Neural cell (in vitro differentiated cells): ENCODE measurements around the gene SRC. TPM values are rescaled to one million over a fixed set of nuclear protein-coding genes. Genes with fewer than 3 reads are reported as not detected.

Experiments used
- H2AFZ ChIP-seq: fragments of 200-600, 300-800 bp; sonication (generic), shearing (Covaris generic); 2 replicates; pipeline ENCODE4 v1.6.0; 2014; ENCODE audit warnings: low read depth, mild to moderate bottlenecking, antibody characterized with exemption, low read length, moderate library complexity
- H3F3A ChIP-seq: fragments of 200-600 bp; shearing (Covaris generic); 2 replicates; pipeline ENCODE4 v1.6.1; 2016; ENCODE audit warnings: mild to moderate bottlenecking, moderate library complexity, mixed read lengths, antibody characterized with exemption, low read length; ENCODE audit not compliant: insufficient read depth, poor library complexity, severe bottlenecking
- H3K27ac ChIP-seq: fragments of 200-600, 300-800 bp; sonication (generic), shearing (Covaris generic); 2 replicates; pipeline ENCODE4 v1.5.1; 2014; ENCODE audit warnings: mild to moderate bottlenecking, low read length, moderate library complexity
- H3K27me3 ChIP-seq: fragments of 300-800, 200-600 bp; sonication (generic), shearing (Covaris generic); 2 replicates; pipeline ENCODE4 v1.6.0; 2014; ENCODE audit warnings: mild to moderate bottlenecking, low read depth, low read length, moderate library complexity; ENCODE audit not compliant: insufficient read depth
- H3K36me3 ChIP-seq: fragments of 300-800, 200-600 bp; sonication (generic), shearing (Covaris generic); 2 replicates; pipeline ENCODE4 v1.5.1; 2014; ENCODE audit warnings: mild to moderate bottlenecking, antibody characterized with exemption, low read length, moderate library complexity; ENCODE audit not compliant: insufficient read depth
- H3K4me2 ChIP-seq: fragments of 300-800, 200-600 bp; sonication (generic), shearing (Covaris generic); 2 replicates; pipeline ENCODE4 v1.6.0; 2014; ENCODE audit warnings: mild to moderate bottlenecking, low read length
- H3K4me3 ChIP-seq: fragments of 300-800, 200-600 bp; sonication (generic), shearing (Covaris generic); 2 replicates; pipeline ENCODE4 v1.5.1; 2014; ENCODE audit warnings: mild to moderate bottlenecking, low read length, moderate library complexity
- H3K79me2 ChIP-seq: fragments of 200-600 bp; shearing (Covaris generic); replicated peaks from 2 replicates; pipeline ENCODE4 v1.6.0; 2014; ENCODE audit warnings: mild to moderate bottlenecking, low read length, moderate library complexity; ENCODE audit not compliant: insufficient read depth
- H3K9ac ChIP-seq: fragments of 300-800, 200-600 bp; sonication (generic), shearing (Covaris generic); 2 replicates; pipeline ENCODE4 v1.6.1; 2016; ENCODE audit warnings: mild to moderate bottlenecking, low read length, mixed read lengths
- H3K9me2 ChIP-seq: fragments of 200-600 bp; shearing (Covaris generic); 2 replicates; pipeline ENCODE4 v1.6.1; 2016; ENCODE audit warnings: mild to moderate bottlenecking, low read length, mixed read lengths; ENCODE audit not compliant: insufficient read depth
- H3K9me3 ChIP-seq: fragments of 200-600, 300-800 bp; sonication (generic), shearing (Covaris generic); 2 replicates; pipeline ENCODE4 v1.6.1; 2016; ENCODE audit warnings: mild to moderate bottlenecking, mixed run types, low read length, moderate library complexity, mixed read lengths
- H4K20me1 ChIP-seq: fragments of 200-600 bp; shearing (Covaris generic); 2 replicates; pipeline ENCODE4 v1.6.1; 2016; ENCODE audit warnings: mild to moderate bottlenecking, mixed run types; ENCODE audit not compliant: insufficient read depth
- CTCF ChIP-seq: fragments of 450-650 bp; IDR thresholded peaks from 2 replicates; pipeline ENCODE4 v1.5.1; 2014; ENCODE audit warnings: antibody characterized with exemption, mild to moderate bottlenecking, moderate library complexity; ENCODE audit not compliant: poor library complexity, severe bottlenecking
- EP300 ChIP-seq: fragments of 450-650 bp; conservative IDR thresholded peaks from 2 replicates; pipeline ENCODE4 v1.6.1; 2014; ENCODE audit warnings: antibody characterized with exemption, mild to moderate bottlenecking, moderate library complexity; ENCODE audit not compliant: poor library complexity, severe bottlenecking
- EZH2 ChIP-seq: fragments of 200-600, 300-800 bp; shearing (Covaris generic), sonication (generic); IDR thresholded peaks from 2 replicates; pipeline ENCODE4 v1.6.1; 2014; ENCODE audit warnings: antibody characterized with exemption, low read length, borderline replicate concordance, mild to moderate bottlenecking; ENCODE audit not compliant: insufficient read depth, poor library complexity, severe bottlenecking
- MXI1 ChIP-seq: fragments of 450-650 bp; conservative IDR thresholded peaks from 2 replicates; pipeline ENCODE4 v1.6.1; 2014; ENCODE audit warnings: antibody characterized with exemption, mild to moderate bottlenecking; ENCODE audit not compliant: poor library complexity, severe bottlenecking
- POLR2AphosphoS5 ChIP-seq: IDR thresholded peaks from 2 replicates; pipeline ENCODE4 v1.6.1; 2012
- RAD21 ChIP-seq: fragments of 450-650 bp; conservative IDR thresholded peaks from 2 replicates; pipeline ENCODE4 v1.6.1; 2014; ENCODE audit warnings: antibody characterized with exemption, mild to moderate bottlenecking, moderate library complexity
- REST ChIP-seq: IDR thresholded peaks from 2 replicates; pipeline ENCODE4 v1.6.1; 2012; ENCODE audit warnings: borderline replicate concordance
- SMC3 ChIP-seq: fragments of 450-650 bp; conservative IDR thresholded peaks from 2 replicates; pipeline ENCODE4 v1.6.1; 2014; ENCODE audit warnings: antibody characterized with exemption, mild to moderate bottlenecking, moderate library complexity; ENCODE audit not compliant: poor library complexity
- TAF1 ChIP-seq: IDR thresholded peaks from 2 replicates; pipeline ENCODE4 v1.6.1; 2012; ENCODE audit warnings: low read depth
- polyA plus RNA-seq: library from polyadenylated mRNA; depleted of rRNA; stranded (reverse); fragments of >200 nt; gene quantifications from 2 replicates; pipeline ENCODE4 v1.2.3, GENCODE V29; 2014

The SRC gene
- polyA plus RNA-seq, 1 donor from 2014 or later = 39.0 TPM

GRCh38 chr20:37310951-37311350 is 35.0 kb upstream of the SRC start:
- TF ChIP-seq CTCF (no peak), RAD21 (no peak), MXI1 (no peak), POLR2AphosphoS5 (no peak), SMC3 (no peak), EZH2 (no peak), TAF1 (no peak)
- no peak overlapping the region for H2AFZ ChIP-seq
- no peaks in the 10 kb centered on the region for H3K36me3 ChIP-seq
- H3K4me3 ChIP-seq = no peak overlapping the region
- no peak overlapping the region for H3K9ac ChIP-seq
- no peaks in the 10 kb centered on the region for H3K27me3 ChIP-seq
- H4K20me1 ChIP-seq = no peaks in the 10 kb centered on the region
- no peaks in the 10 kb centered on the region for H3K79me2 ChIP-seq
- no peaks in the 10 kb centered on the region for H3K9me3 ChIP-seq
- H3K9me2 ChIP-seq = no peaks in the 10 kb centered on the region
- no peak overlapping the region for H3K27ac ChIP-seq
- no peaks in the 10 kb centered on the region for H3F3A ChIP-seq
- H3K4me2 ChIP-seq = no peak overlapping the region

DNA sequence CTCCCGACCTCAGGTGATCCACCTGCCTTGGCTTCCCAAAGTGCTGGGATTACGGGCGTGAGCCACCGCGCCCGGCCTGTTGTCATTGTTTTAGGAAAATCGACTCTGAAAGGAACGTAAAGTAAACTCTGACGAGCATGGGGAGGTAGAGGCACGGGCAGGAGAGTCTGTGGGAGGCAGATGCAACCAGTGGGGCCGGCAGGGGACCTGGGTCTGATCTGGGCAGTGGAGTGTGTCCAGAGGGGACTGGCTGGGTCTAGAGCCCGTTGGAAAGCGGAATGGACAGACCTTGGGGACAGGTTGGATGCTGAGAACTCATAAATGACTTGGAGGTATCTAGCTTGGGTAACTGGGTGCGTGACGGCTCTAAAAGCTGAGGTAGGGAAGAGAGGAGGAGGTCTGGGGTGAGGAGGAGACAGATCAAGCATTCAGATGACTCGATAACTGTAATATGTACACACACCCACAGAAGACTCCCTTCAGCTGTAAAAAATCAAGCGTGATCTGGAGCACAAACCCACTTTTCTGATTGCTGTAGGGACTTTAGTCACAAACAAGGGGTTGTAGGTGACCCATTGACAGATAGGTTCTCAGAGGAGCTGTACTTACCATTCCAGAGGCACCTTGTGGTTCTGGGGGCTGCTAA is 34.1 kb upstream of the SRC start:
- no peak for TF ChIP-seq TAF1
- Histone ChIP-seq H3K79me2 (no peaks in the 10 kb centered on the region), H3K27me3 (no peaks in the 10 kb centered on the region), H3K36me3 (no peaks in the 10 kb centered on the region), H3K9me3 (no peaks in the 10 kb centered on the region), H3K4me3 (no peak overlapping the region), H3K27ac (no peak overlapping the region), H3K4me2 (no peak overlapping the region), H3K9me2 (no peaks in the 10 kb centered on the region), H4K20me1 (no peaks in the 10 kb centered on the region), H2AFZ (no peak overlapping the region), H3K9ac (no peak overlapping the region), H3F3A (no peaks in the 10 kb centered on the region)

DNA sequence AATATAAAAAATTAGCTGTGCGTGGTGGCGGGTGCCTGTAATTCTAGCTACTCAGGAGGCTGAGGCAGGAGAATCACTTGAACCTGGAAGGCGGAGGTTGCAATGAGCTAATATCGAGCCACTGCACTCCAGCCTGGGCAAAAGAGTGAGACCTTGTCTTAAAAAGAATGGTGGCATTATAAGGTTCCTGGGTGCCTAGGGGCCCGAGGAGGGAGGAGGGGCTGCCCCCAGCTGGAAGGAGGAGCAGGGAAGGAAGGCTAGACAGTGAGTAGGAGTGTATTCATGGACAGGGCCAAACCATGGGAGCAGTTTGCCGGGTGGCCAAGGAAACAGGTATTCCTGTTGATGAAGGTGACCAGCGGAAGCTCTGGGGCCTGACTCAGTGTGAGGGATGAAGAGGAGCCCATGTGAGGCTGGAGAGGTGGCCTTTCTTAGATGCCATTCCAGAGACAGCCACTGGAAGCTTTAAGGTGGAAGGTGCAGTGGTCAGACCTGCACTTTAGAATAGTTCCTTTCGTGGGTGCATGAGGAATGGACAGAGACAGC is 32.3 kb upstream of the SRC start:
- TF ChIP-seq RAD21 (no peak), EP300 (no peak), SMC3 (no peak), POLR2AphosphoS5 (no peak), EZH2 (no peak), TAF1 (no peak), CTCF (no peak), MXI1 (no peak), REST (no peak)
- no peaks in the 10 kb centered on the region for H3K27me3 ChIP-seq
- H3K79me2 ChIP-seq = no peaks in the 10 kb centered on the region
- H3K27ac ChIP-seq = no peak overlapping the region
- no peak overlapping the region for H3K9ac ChIP-seq
- no peaks in the 10 kb centered on the region for H3F3A ChIP-seq
- no peaks in the 10 kb centered on the region for H4K20me1 ChIP-seq
- no peaks in the 10 kb centered on the region for H3K36me3 ChIP-seq
- H3K4me3 ChIP-seq = no peak overlapping the region
- no peaks in the 10 kb centered on the region for H3K9me3 ChIP-seq
- H3K9me2 ChIP-seq = no peaks in the 10 kb centered on the region
- H2AFZ ChIP-seq = no peak overlapping the region
- H3K4me2 ChIP-seq = no peak overlapping the region
